GM13977 (cell line): Measurements from ENCODE around the gene TAF1A.

Experiments
- DNase-seq: peaks from one replicate; pipeline ENCODE4 v3.0.0; 2012; ENCODE audit warnings: low spot score
- CTCF ChIP-seq: IDR thresholded peaks from 2 replicates; pipeline ENCODE4 v1.5.1; 2012; ENCODE audit warnings: mild to moderate bottlenecking, control low read depth; ENCODE audit not compliant: insufficient read depth; ENCODE audit errors: extremely low read depth, missing control alignments
- in situ Hi-C: fragments of 300-500 bp; cut with MboI; formaldehyde crosslinking; loops from one replicate; pipeline ENCODE4 v1.12.0; 2022; ENCODE audit warnings: low sequenced_read_pairs, low pct_unique_long_range_greater_than_20kb, mixed read lengths, inconsistent platforms; ENCODE audit not compliant: unreplicated experiment

Gene TAF1A

GRCh38 chr1:222600281-222600680 lies 10.5 kb upstream of the TAF1A start:
- DNase-seq, result no peak
- no peak for TF ChIP-seq CTCF
- in situ Hi-C loops, result no loop called here

- in situ Hi-C loops, result no loop called here
- DNase-seq, result no peak
- no peak for TF ChIP-seq CTCF
Measured at GRCh38 chr1:222596696-222597095, 7.0 kb upstream of the TAF1A start.

- no peak for DNase-seq
- no peak for TF ChIP-seq CTCF
- in situ Hi-C loops, result no loop called here
Measured at GRCh38 chr1:222594789-222595188, 5.1 kb upstream of the TAF1A start.

- TF ChIP-seq CTCF, result no peak
- in situ Hi-C loops, result no loop called here
- no peak for DNase-seq
Measured at GRCh38 chr1:222592171-222592570, 2.4 kb upstream of the TAF1A start.

- no peak for TF ChIP-seq CTCF
- in situ Hi-C loops, result no loop called here
- DNase-seq, result no peak
Measured at GRCh38 chr1:222588135-222588534, 1.6 kb downstream of the TAF1A start.

GRCh38 chr1:222586842-222587241 lies 2.9 kb downstream of the TAF1A start:
- in situ Hi-C loops, result no loop called here
- TF ChIP-seq CTCF, result no peak
- DNase-seq, result no peak

GRCh38 chr1:222583079-222583478 lies 6.7 kb downstream of the TAF1A start:
- DNase-seq, result peak; percentile 9
- in situ Hi-C loops, result no loop called here
- TF ChIP-seq CTCF, result no peak
